Limb (tissue), 2 donors: ENCODE data around the gene TBC1D25.
A peak's percentile ranks its signal among the peaks of the same experiment; 100 is the strongest.

Experiments
- DNase-seq, 2 donors: peaks; one replicate each; pipeline ENCODE4 v3.0.0-alpha.2; 2016; ENCODE audit errors: extremely low spot score in 2 of 2

The TBC1D25 gene

DNA sequence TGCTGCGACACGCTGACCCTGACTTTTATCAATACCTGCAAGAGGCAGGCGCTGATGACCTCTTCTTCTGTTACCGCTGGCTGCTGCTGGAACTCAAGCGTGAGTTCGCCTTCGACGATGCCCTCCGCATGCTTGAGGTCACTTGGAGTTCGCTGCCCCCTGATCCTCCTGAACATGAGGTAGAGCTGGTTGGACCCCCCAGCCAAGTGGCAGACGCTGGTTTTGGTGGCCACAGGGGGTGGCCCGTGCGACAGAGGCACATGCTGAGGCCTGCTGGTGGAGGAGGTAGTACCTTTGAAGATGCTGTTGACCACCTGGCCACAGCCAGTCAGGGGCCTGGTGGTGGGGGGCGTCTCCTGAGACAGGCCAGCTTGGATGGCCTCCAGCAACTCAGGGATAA, 20.5 kb downstream of the TBC1D25 start:
- no peak for DNase-seq

DNA sequence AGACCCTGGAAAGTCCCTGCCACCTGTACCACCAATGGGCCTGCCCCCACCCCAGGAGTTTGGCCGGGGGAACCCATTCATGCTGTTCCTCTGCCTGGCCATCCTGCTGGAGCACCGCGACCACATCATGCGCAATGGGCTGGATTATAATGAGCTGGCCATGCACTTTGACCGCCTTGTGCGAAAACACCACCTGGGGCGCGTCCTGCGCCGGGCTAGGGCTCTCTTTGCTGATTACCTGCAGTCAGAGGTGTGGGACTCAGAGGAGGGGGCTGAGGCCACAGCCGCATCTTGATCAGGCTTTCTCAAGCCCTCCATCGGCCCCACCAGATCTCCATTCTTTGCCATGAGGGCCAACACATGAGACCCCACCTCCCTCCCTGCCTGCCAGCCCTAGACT, 21.2 kb downstream of the TBC1D25 start:
- no peak for DNase-seq

GRCh38 chrX:48569958-48570357, 30.4 kb downstream of the TBC1D25 start:
- no peak for DNase-seq

- DNase-seq = peak in 1 of 2 donors; percentile 56
Observed at GRCh38 chrX:48573690-48574269, 34.3 kb downstream of the TBC1D25 start.

GRCh38 chrX:48574270-48575266, 35.1 kb downstream of the TBC1D25 start, which contains the start of gene RBM3:
Gene RBM3, plus strand, starts transcription at chrX:48574484. Its CDS starts 697 bp downstream, at chrX:48575181.
- DNase-seq = peak; percentile 88

DNA sequence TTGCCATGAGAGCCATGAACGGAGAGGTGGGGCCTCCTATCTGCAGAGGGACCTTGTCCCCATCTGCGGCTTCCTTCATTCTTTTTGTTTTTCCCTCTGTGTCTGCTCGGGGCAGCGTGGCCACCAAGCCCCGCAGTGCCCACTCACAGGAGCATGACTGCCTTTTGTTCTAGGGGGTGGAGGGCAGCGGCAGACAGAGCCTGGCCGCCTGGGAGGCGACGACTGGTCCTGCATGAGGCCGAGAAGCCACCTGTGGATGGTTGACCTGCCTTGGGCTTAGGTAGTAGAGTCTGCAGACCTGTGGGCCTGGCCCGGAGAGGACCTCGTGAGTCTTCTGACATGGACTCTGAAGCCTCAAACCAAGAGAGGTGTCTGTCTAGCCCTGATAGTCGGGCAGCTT, 36.1 kb downstream of the TBC1D25 start:
- no peak for DNase-seq

GRCh38 chrX:48576108-48576507, 36.6 kb downstream of the TBC1D25 start:
- DNase-seq = no peak

DNA sequence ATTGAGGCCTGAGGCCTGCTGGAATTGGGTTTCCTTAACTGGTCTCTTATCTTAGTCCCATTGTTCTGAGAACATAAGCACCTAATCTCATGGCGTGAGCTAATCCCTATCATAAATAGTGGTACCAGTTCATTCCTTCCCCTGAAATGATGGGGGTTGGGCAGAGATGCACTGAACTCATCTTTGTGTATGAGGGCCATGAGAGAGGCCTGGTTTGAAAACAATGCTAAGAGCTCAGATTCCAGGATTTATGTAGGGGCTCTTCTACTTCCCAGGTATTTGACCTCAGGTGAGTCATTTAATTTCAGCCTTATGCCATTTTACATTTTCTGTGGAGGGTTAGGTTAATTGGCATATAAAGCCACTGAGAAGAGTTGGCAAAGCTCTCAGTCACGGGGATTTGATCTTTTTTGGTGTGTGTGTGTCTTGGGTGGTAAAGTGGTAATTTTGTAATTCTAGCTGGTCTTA, 39.2 kb downstream of the TBC1D25 start:
- DNase-seq = no peak

DNA sequence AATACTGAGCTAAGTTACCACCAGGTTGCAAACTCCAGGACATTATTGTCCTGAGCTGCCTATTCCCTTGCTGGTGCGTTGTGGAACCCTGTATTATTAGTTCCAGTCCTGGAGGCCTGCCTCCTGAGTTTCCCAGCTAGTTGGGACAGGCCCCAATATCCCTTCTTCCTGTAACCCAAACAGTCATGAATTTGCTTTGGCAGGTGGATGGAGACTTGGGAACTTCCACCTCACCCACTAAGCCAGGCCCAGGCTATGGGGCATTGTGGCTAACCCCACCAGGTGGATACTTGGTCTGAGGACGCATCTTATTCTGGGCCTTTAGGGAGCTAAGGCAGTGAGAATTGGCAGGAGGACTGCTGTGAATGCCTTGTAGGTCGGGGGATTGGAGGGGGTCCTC, 39.7 kb downstream of the TBC1D25 start:
- DNase-seq = no peak

- DNase-seq = no peak
Observed at GRCh38 chrX:48580662-48581061, 41.1 kb downstream of the TBC1D25 start.

DNA sequence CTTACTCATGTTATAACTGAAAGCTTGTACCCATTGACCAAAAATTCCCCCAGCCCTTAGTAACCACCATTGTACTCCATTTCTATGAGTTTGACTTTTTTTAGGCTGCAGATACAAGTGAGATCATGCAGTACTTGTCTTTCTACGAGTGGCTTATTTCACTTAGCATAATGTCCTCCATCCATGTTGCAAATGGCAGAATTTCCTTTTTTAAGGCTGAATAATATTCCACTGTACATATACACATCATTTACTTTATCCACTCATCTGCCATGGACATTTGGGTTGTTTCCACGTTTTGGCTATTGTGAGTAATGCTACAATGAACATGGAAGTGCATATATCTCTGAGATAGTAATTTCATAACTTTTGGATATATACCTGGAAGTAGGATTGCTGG, 45.2 kb downstream of the TBC1D25 start:
- no peak for DNase-seq

DNA sequence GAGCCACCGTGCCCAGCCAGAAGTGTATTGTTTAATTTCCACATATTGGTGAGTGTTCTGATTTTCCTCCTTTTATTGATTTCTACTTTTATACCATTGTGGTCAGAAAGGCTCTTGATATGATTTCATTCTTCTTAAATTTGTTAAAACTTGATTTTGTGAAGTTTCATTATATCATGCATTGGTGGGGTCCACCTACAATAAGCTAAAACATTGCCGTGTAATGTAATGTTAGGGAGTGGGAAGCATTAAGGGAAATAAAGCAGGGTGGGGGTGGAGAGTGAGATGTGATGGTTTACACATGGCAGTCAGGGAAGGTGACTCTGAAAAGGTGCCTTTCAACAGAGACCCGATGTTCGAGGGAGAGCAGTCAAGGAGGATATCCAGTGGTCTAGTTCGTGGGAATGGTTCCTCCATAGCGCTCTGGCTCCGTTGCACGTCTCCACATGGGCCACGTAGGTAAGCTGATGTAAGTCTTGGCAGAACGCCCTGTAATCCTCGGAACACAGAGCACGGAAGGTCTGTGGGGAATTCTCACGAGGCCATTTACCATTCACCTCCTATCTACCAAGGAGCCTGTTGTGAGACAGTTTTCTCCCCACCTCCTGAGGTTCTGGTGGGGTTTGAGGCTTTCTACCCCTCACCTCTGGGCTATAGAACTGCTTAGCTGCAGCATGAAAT, 50.1 kb downstream of the TBC1D25 start:
- no peak for DNase-seq

GRCh38 chrX:48590203-48591103, 50.9 kb downstream of the TBC1D25 start:
- no peak for DNase-seq

DNA sequence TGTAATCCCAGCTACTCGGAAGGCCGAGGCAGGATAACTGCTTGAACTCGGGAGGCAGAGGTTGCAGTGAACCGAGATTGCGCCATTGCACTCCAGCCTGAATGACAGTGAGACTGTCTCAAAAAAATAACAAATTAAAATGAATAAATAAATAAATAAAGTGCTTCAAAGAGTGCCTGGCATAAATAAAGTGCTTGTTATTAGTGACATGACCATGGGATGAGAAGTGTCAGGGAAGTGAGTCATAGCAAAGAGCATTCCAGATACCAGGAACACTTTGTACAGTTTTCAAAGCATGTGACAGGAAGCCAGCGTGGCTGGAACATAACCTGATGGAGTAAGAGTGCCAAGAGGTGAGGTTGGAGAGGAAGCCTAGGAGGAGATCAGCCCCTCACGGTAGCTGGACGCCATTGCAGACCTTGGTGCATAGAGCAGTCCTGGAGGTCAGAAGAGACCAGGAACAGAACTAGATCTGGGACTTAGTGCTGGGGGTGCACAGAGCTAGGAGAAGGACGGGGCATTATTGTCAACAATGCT, 51.8 kb downstream of the TBC1D25 start:
- DNase-seq = no peak

DNA sequence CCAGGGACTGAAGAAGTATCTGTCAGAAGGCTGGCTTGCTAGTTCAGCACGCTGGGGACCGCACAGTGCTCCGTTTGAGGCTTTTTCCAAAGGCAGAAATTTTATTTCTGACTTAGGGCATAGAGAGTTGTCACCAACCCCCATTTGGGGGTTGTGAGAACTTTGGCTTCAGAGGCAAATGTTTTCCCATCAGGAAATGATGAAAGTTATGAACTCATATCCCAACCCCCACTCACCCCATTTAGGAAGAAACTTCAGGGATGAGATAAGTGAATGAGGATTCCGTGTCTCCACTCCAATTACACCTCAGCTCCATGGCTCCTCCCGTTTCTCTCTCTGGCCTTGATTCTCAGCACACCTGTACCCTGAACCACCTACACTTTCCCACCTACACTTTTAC, 53.5 kb downstream of the TBC1D25 start:
- no peak for DNase-seq

DNA sequence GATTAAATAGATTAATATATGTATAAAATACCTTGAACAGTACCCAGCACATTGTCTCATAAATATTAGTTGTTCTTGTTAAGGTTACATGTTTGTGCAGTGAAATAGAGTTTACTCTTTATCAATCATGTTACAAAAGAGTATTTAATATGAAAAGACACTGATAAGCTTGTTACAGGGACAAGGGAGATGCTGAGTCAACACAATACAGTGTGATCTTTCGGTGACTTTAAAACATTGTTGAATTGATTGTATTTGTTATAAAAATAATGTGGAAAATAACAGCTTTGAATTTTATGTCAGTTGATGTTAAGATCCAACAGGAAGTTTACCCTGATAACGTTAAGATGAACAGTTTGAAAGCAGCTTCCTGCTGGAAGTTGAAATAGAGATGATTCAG, 56.4 kb downstream of the TBC1D25 start:
- DNase-seq = no peak

DNA sequence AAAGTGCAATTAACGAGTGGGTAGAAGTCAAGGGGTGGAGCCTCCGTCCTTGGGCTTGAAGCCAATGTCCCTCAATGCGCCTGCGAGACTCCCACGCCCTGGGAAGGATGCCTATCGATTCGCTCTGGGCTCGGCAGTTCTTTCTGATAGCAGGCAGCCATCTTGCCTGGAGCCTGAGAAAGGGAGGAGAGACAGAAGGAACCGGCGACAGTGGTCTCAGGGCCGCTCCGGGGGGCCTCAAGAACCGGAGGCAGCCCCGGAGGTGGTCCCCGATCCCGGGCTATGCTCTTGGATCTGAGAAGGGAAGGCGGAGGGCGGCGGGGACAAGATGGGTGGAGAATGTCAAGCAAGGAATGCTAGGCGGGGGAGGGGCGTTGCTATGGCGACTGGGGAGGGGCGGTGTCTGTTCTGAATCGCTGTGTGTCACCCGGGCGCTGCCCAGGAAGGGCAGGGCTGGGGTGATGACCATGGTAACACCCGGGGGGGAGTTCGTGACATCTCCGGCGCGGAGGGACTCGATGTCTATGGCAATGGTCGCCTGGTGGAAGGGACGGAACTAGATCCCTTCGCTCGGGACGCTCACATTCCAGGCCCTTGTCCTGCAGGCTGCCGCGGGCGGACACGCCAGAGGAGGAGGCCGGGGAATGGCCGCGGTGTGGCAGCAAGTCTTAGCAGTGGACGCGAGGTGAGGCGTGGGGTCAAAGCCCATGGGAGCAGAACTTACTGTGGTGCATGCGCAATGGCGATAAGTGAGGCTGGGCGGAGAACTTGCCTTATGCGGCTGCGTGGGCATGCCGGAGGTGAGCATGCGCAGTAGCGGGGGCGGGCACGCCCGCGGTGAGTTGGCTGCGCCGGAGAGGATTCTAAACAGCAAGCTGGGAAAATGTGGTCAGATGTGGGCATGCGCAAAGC, 58.1 kb downstream of the TBC1D25 start, which contains the start of gene WDR13:
TSS of gene WDR13 (plus strand) at position 140 of the 912 bp plus-strand sequence. CDS start at position 645, 505 bp downstream.
- peak; percentile 85 to 93 for DNase-seq

DNA sequence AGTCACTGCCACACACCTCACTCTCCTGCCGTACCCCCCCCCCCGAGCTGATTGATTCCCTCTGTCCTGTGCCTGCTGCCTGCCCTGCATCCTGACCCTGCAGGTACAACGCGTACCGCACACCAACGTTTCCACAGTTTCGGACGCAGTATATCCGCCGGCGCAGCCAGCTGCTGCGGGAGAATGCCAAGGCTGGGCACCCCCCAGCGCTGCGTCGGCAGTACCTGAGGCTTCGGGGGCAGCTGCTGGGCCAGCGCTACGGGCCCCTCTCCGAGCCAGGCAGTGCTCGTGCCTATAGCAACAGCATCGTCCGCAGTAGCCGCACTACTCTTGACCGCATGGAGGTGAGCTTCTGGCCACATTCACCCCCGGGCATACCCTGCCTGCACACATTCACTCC, 59.1 kb downstream of the TBC1D25 start:
- DNase-seq = no peak

DNA sequence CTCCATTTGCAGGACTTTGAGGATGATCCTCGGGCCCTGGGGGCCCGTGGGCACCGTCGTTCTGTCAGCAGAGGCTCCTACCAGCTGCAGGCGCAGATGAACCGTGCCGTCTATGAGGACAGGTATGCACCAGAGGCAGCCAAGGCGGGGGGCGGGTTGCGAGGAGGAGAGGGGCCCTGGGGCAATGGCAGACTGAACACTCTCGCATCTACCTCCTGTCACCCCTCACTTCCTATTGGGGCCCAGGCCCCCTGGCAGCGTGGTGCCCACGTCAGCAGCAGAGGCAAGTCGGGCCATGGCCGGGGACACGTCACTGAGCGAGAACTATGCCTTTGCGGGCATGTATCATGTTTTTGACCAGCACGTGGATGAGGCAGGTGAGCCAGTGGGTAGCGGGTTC, 59.8 kb downstream of the TBC1D25 start:
- no peak for DNase-seq

DNA sequence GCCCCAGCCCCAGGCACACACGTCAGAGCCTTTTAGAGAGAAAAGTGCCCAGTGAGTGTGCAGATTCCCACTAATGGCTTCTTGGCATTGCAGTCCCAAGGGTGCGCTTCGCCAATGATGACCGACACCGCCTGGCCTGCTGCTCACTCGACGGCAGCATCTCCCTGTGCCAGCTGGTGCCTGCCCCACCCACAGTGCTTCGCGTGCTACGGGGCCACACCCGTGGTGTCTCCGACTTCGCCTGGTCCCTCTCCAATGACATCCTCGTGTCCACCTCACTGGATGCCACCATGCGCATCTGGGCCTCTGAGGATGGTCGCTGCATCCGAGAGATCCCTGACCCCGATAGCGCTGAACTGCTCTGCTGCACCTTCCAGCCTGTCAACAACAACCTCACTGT, 60.7 kb downstream of the TBC1D25 start:
- no peak for DNase-seq
